Measurements from ENCODE around the gene SLC3A2.
"Not testable (repeated sequence)": the region's sequence is repeated elsewhere in the genome, so short reads cannot be mapped to it uniquely, and the experiment has no call there.

The SLC3A2 gene

DNA sequence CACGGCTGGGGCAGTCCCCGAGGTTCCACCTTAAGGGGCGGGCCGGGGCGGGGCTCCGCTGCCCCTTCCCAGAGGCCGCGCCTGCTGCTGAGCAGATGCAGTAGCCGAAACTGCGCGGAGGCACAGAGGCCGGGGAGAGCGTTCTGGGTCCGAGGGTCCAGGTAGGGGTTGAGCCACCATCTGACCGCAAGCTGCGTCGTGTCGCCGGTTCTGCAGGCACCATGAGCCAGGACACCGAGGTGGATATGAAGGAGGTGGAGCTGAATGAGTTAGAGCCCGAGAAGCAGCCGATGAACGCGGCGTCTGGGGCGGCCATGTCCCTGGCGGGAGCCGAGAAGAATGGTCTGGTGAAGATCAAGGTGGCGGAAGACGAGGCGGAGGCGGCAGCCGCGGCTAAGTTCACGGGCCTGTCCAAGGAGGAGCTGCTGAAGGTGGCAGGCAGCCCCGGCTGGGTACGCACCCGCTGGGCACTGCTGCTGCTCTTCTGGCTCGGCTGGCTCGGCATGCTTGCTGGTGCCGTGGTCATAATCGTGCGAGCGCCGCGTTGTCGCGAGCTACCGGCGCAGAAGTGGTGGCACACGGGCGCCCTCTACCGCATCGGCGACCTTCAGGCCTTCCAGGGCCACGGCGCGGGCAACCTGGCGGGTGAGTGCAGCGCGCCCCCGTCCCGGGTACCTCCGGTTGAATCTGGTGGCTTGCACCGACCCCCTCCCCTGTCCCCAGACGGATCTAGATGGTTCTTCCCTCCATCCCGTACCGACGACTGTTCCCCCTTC lies at the start of gene SLC3A2:
TSS of gene SLC3A2 (plus strand) at position 94 of the 776 bp plus-strand sequence. CDS start at position 222, 128 bp downstream.
- DNase-seq, result peak; percentile 91

DNA sequence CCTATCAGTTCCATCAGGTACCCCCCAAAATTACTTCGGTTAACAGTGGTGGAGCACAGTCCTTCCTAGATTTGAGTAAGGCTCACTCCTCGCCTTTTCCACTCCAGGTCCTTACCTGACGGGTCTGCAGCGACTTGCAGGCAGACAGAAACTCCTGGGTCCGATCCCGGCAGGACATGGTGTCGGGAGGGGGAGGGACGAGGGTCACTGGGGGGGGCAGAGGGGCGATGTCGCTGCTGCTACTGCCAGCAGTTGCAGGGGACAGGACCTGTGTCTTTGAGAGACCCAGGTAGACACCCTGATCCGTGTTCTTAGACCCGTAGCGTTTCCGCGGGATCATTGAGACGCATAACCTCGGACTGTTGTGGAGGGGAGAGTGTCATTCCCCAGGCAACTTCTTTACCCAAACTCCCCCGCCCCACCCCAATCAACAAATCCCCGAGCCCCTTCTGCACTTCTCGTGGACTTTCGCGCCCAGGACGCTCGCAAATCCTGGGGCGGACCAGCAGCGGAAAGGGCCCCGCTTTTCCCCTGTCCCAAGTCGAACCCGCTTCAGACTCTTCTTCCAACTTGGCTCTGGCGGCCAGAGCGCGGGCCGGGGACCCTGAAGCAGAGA lies 49.7 kb upstream of the SLC3A2 start:
- no peak for DNase-seq

DNA sequence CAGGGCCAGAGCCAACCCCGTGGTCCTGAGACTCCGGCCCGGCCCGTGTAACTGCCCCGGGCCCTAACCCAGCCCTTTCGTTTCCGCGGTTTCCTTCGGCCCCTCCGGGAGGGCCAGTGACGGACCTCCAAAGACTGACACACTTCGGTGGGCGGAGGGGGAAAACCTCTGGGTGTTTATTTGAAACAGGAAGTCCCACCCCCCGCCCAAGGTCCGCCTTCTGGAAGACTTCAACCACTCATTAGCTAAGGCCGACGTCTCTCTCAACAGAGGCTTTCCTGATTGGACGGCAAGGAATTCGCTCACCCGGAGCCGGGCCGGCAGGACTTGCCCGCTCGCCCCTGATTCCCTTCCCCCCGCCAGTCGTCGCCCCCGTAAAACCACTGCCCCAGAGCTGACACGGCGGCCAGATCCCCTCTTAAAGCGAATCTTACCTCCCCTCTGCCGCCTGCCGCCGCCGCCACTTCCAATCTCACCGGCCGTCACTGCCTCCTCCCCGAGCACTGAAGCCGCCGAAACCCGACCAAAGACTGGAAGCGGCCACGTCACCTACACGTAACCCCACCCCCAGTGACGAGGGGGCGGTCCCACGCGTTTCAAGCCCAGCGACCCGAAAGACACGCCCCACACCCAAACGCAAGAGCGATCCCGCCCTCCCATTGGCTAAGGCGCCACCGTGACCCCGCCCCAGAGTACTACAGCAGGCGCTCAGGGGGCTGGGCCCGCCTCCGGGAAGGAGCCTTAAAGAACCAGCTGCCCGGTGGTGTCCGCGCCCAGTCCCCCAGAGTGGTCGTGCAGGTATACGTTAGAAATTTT lies 49.0 kb upstream of the SLC3A2 start, which contains the start of gene STX5:
TSS of gene STX5 (minus strand) at position 532 of the 816 bp plus-strand sequence. CDS start 808 bp downstream, outside the sequence.
- DNase-seq, result peak; percentile 96

DNA sequence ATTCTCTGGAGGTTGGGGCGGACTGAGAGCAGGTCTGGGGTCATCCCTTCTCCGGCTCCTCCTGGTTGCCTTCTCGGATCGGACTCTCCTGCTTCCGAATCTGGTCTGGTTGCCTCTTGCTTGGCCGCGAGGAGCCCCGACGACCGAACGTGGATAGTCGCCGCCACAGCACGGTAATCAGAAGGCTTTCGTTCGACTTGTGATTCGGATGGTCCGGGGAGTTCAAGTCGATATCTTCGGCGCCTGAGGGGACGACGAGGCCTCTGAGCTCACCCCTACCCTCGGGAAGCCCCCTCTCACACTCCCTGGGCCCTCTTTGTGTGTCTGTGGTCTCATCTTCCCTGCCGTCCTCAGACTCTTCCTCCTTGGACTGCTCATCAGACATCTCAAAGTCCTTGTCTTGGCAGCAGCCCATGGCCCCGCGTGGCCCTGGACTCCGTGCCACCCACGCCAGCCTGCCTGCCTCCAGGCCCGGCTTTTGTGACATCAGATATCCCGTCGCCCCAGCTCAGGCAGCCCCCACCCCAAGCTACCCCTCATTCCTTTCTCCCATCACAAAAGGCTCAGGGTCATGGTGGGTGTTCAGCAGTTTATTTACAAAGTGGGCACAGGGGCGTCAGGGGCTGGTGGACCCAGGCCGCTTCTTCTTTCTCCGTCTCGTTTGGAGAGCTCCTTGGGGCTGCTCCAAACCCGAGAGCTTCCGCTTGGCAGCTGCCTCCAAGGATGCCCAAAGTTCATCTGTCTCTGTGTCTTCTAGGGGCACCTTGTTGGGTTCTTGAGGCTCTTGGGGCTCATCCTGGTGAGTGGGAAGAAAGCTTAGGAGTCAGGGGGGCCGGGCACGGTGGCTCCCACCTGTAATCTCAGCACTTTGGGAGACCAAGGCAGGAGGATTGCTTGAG lies 48.1 kb upstream of the SLC3A2 start, which contains the start of gene TEX54:
TSS of gene TEX54 (minus strand) at position 506 of the 899 bp plus-strand sequence.
- DNase-seq, result no peak

DNA sequence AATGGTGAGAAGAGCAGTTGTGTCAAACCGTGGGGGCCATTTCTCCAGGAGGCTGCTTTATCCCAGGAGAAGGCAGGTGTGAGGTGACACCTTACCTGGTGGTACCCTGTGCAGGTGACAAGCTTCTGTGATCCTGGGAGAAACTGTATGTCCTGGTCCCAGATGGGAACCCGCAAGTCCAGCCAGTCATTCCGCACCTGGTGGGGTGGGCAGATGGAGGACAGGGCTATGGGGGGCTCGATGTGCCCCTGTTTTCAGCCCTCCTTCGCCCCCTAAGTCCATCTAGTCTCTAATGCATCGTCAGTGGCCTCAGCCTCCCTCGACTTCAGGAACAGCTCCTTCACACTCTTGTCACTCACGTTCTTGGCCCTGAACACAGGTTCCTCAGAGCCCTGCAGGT lies 45.4 kb upstream of the SLC3A2 start:
- no peak for DNase-seq

DNA sequence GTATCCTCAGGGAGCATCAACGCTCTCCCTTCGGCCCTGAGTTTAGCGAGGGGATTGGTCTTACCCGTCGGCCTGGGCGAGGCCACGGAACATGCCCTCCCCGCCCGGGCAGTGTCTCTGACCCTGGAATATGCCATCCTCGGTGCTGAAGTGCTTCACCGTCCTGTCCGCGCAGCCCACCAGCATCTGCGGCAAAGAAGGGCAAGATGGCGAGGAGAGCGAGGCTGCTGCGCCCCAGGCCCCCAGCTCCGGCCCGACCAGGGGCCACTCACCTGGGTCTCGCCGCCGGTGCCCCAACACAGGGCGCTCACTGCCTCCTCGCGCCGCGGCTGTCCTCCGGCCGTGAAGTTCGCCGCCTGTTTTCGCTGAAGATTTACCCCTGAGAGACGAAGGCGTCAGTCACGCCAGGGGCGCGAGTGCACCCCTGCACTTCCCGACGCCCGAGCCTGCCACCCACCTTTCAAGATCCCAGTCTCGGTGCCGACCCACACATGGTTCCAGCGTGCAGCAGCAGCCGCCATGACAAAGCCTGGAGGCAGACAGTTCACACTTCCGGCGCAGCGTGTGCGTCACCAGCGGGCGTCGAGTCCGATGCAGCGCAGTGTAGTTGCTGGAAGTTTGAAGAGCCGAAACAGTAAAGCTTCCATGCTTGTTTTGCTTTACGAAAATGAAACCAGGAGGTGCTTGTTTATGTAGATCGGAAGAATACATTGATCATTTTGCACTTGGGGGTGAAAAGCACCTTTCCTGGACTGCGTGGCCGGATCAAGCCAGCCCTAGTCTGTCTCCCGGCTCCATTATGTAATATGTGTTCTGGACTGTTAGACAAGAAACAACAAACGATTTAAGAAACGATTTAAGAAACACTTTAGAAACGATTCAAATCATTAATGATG lies 41.4 kb upstream of the SLC3A2 start, which contains the start of gene WDR74:
TSS of gene WDR74 (minus strand) at position 541 of the 896 bp plus-strand sequence. CDS start at position 521, 20 bp downstream.
- DNase-seq, result peak; percentile 93

DNA sequence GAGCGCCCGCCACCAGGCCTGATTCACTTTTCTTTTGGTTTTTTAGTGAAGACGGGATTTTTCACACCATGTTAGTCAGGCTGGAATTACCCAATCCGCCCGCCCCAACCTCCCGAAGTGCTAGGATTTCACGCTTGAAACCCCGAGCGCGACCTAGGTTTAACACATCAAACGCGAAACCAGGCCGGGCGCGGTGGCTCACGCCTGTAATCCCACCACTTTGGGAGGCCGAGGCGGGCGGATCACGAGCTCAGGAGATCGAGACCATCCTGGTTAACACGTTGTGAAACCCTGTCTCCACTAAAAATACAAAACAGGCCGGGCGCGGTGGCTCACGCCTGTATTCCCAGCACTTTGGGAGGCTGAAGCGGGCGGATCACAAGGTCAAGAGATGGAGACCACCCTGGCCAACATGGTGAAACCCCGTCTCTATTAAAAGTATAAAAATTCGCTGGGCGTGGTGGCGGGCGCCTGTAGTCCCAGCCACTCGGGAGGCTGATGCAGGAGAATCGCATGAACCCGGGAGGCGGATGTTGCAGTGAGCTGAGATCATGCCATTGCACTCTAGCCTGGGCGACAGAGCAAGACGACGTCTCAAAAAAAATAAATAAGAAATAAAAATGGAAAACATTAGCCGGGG lies 39.9 kb upstream of the SLC3A2 start:
- peak; percentile 80 for DNase-seq

DNA sequence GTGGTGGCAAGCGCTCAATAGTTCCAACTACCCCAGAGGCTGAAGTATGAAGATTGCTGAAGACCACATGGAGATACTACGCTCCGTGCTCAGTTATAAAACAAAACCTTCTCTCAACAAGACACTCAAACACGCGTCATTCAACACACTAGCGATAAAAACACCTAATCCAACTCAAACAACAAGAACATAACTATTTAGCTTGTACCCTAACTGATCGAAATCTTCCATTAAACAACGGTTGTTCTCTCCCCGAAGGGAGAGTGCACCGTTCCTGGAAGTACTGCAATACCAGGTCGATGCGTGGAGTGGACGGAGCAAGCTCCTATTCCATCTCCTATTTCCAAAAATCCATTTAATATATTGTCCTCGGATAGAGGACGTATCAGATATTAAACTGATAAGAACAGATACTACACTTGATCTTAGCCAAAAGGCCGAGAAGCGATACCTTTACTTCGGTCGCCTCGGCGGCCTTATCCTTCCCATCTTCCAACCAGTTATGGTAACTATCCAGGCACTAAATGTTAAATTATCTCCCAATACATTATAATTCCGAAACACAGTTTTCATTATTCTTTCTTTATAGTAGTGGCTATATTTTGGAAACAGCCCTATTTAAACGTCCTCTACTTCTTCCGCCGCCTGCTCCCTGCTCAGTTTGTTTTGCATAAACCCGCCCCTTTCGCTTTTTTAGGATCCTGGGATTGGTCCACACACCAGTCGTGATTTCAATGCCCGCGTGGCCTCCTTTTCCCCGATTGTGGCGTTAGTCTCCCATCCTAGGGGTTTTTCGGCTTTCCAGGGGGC lies 39.1 kb upstream of the SLC3A2 start:
- DNase-seq, result peak; percentile 100

DNA sequence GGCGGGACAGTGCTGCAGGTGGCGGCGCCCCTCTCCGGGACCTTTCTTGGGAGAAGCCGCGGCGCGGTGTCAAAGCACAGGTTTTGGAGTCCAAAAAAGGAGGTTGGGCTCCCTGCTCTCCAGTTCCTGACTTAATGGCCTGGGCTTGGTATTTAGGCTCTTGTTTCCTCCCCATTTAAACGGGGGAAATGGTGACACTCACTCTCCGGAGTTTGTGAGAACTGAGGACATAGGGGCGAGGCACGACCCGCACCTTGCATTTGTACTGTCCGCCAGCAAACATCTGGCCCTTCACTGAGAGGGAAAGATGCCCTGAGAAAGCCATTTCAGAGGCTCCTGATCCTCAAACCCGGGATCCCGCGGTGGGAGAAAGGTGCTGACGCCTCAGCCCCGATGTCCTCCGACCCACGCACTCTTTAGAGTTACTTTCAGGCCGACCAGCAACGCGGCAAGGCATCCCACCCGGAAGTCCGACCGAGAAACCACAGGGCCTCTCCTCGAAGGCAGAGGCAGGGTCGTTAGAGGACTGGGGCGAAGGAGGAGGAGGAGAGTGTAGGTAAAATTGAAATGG lies 38.4 kb upstream of the SLC3A2 start:
- DNase-seq, result no peak

DNA sequence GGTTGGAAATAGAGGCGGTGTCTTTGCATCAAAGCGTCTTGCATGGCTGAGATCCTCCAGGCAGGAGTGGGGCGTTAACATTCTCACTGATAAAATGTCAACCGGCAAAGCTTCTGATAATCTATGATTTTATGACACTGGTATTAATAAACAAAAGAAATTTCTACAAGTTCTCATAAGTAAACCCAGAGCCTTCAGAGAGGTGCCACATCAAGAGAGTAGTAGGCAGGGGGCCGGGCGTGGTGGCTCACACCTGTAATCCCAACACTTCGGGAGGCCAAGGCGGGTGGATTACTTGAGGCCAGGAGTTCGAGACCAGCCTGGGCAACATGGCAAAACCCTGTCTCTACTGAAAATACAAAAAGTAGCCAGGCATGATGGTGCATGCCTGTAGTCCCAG lies 37.8 kb upstream of the SLC3A2 start:
- DNase-seq, result not testable (repeated sequence)

DNA sequence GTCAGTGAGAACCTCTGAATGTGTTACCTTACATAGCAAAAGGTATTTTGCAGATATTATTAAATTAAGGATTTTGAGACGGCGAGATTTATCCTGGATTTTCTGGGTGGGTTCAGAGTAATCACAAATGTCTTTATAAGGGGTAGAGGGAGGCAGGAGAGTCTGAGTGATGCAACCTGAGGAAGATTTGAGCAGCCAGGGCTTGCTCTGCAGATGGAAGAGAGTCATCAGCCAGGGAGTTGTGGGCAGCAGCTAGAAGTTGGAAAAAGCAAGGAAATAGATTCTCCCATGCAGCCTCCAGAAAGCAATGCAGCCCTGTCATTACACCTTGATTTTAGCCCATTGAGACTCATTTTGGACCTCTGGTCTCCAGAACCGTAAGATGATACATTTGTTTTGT lies 37.2 kb upstream of the SLC3A2 start:
- no peak for DNase-seq

DNA sequence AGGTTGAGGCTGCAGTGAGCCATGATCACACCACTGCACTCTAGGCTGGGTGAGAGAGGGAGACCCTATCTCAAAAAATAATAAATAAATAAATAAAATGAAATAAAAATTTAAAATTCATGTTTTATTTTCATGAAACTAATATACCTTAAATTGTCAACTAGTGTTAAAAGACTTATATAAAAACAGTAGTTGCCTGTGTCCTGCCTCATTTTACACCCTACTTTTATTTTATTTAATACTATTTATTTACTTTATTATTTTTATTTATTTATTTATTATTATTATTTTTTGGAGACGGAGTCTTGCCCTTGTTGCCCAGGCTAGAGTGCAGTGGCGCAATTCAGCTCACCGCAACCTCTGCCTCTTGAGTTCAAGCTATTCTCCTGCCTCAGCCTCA lies 36.5 kb upstream of the SLC3A2 start:
- DNase-seq, result no peak

DNA sequence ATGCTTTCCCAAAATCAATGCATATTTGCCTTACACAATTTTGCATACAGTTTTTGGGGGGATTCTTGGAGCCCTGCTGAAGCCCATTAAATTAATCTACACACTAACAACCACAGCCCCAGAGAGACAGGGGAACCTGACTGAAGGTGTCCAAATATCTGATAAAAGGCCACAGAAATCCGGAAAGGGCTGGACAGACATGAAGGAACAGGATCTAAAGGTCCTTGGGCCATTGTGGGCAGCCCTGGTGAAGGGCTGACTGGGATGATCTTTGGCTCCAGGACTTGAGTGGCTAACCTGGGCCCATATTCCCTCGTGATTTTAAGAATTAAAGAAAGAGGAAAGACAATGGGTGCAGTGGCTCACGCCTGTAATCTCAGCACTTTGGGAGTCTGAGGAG lies 34.5 kb upstream of the SLC3A2 start:
- DNase-seq, result no peak

DNA sequence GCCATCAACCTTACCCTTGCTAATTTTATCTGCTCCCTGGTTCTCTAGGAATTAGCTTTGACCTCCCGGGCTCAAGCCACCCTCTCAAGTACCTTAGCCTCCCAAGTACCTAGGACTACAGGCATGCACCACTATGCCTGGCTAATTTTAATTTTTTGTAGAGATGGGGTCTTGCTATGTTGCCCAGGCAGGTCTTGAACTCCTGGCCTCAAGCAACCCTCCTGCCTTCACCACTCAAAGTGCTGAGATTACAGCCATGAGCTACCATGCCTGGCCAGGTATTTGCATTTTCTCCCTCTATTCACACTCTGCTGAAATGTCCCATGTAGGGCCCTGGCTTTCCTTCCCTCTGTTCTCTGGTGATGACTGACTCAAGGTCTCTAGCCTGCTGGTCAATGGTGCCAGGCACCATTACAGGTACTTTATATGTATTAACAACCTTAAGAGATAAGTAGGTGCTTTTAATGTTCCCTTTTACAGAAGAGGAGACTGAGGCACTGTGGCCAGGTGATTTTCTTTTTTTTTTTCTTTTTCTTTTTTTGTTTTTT lies 32.9 kb upstream of the SLC3A2 start:
- DNase-seq, result no peak

DNA sequence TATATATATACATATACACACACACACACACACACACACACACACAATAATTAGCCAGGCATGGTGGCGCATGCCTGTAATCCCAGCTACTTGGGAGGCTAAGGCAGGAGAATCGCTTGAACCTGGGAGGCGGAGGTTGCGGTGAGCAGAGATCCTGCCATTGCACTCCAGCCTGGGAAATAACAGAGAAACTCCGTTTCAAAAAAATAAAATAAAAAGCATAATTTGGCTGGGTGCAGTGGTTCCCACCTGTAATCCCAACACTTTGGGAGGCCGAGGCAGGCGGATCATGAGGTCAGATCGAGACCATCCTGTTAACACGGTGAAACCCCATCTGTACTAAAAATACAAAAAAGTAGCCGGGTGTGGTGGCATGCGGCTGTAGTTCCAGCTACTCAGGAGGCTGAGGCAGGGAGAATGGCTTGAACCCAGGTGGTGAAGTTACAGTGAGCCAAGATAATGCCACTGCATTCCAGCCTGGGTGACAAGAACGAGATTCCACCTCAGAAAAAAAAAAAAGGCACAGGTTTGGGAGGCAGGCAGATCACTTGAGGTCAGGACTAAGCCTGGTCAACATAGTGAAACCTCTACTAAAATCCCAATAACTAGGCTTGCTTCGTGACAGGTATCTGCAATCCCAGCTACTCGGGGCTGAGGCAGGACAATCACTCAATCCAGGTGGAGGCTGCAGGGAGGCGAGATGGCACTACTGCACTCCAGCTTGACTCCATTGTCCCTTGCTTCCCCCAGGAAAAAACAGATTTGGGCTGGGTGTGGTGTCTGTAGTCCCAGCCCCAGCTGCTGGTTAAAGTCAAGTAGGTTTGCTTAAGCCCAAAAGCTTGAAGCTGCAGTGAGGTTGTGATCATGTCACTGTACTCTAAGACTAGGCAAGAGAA lies 29.5 kb upstream of the SLC3A2 start:
- no peak for DNase-seq

DNA sequence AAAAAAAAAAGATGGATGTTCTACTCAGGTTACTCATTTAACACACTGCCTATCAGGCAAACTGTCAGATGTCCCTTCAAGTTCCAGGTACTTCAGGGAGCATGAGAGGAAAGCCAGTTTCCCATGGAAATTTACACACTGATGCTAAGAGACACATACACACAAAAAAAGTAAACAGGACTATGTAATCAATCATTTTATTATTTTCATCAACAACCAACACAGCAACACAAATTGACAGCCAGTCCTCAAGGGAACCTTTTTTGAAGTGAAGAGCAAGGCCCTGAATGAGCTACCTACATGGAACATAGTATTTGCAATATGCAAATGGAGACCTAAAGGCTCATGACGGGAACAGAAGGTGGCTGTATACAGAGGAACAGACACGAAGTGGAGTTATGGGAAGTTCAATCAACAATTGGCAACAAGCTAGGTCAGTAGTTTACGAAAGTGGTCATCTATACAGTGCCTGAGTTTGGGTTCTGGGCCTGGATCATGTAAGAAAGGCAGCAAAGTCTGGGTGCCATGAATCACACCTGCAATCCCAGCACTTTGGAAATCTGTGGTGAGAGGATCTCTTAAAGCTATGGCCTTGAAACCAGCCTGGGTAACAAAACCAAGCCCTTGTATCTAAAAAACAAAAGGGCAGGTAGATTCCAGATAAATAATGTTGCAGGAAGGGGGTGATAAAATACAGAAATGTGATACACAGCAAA lies 28.7 kb upstream of the SLC3A2 start:
- peak; percentile 67 for DNase-seq

DNA sequence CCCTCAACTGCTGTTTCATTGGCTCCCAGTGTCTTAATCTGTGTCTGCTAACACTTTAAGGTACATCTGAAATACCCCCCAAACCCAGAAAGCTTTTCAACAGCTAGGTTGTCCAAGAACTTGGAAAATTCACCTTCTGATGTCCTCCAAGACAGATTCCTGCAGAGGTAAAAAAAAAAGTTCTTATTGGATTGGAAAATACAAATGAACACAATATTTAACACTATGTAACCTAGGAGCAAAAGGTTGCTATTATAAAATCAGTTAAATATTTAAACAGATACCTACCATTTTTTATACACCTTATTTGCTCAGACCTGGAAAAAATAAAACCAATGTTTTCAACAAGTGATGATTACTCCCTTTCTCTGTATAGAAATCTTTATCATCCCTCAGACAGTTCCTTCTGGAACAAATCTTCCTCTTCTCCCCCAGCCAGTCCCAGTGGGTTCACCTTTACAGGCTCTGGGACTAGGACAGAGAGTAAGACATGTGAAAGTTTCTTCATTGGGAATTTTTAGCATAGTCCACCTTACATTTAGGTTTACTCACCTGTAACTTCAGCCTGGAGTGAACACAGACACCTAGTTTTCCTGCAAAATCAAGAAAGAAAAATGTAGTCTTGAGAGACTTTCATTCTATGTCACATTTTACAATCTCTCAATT lies 28.0 kb upstream of the SLC3A2 start:
- DNase-seq, result no peak
